Eye (tissue), 1 donor: ENCODE data around the gene TTC32.

ENCODE experiments used
- DNase-seq: peaks from one replicate; pipeline ENCODE4 v3.0.0-alpha.2; 2015

The TTC32 gene

DNA sequence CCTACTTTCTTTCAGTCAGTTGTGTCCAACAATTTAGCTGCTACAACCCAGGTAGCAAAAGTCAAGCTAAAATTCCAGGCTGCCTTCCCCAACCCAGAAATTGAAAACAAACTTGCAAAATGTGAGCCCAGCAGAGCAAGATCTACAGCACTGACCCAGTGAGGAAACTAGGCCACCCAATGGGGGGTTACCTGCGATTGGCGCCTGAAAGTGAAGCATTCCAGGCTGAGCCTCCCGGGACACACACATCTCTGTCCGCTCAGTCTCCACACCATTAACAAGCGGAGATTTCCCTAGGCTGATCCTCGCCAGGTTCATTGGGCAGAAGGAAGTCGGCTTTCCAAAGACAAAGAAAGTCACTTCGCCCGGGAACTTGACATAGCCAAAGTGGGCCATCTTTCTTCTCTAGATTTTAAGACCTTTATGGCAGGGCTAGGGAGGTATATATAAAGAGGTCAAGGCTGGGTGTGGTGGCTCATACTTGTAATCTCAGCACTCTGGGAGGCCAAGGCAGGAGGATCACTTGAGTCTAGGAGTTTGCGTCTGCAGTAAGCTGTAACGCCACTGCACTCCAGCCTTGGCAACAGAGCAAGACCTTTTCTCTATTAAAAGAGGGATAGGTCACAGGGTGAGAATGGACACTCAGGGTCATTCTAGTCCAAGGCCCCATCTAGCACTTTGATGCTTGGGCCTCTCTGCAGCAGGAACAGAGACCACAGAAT is 53.6 kb downstream of the TTC32 start:
- DNase-seq, result no peak

DNA sequence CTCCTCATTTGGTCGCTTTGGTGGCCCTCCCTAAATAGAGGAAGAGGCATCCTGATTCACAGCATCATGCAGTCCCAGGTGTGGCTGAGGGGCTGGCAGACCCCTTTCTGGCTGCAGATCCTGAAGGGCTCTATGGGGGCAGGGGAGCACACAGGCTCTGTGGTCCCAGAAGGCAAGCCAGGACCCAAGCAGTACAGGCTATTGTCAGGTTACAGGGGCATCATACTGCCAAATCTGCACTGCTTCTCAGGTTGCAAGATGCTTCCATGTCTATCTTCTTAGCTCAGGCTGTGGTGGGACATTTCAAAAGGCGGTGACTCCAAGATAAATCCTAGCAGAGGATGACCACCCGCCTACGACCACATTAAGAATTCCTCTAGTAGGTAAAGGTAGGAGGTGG is 54.3 kb downstream of the TTC32 start:
- DNase-seq, result no peak
